Liver (tissue), 3 donors: ENCODE results near the gene AJM1.

Source experiments
- EGR1 ChIP-seq, 2 donors: IDR thresholded peaks; 2 replicates each; pipeline ENCODE4 v1.6.1; 2016 to 2018; ENCODE audit warnings: antibody characterized with exemption in 2 of 2, low read depth in 2 of 2
- JUND ChIP-seq, 2 donors: IDR thresholded peaks; 2 replicates each; pipeline ENCODE4 v1.6.1; 2016; ENCODE audit warnings: antibody characterized with exemption in 2 of 2
- YY1 ChIP-seq: IDR thresholded peaks from 2 replicates; pipeline ENCODE4 v1.6.1; 2016; ENCODE audit warnings: antibody characterized with exemption, mild to moderate bottlenecking
- TF ChIP-seq, protein P1 (sequence below): fragments of 150-350 bp; IDR thresholded peaks from 2 replicates; pipeline ENCODE4 v1.5.1; 2017; ENCODE audit warnings: improper control_type of control experiment, low read depth, low read length; ENCODE audit not compliant: missing input control
- TF ChIP-seq, protein P2 (sequence below): IDR thresholded peaks from 2 replicates; pipeline ENCODE4 v1.6.1; 2016; ENCODE audit warnings: antibody characterized with exemption
- donor health status: healthy.
- donor health status: healthy.

DNA sequence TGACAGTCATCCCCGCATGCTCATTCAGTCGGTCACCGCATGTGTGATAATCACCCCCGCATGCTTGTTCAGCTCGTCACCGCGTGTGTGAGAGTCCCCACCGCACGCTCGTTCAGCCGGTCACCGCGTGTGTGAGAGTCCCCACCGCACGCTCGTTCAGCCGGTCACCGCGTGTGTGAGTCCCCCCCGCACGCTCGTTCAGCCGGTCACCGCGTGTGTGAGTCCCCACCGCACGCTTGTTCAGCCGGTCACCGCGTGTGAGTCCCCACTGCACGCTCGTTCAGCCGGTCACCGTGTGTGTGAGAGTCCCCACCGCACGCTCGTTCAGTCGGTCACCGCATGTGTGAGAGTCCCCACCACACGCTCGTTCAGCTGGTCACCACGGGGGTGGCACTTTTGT is 47.6 kb downstream of the AJM1 start:
- no peak for TF ChIP-seq JUND (IDR thresholded peaks at IDR 0.05)
- TF ChIP-seq, protein P1, sequence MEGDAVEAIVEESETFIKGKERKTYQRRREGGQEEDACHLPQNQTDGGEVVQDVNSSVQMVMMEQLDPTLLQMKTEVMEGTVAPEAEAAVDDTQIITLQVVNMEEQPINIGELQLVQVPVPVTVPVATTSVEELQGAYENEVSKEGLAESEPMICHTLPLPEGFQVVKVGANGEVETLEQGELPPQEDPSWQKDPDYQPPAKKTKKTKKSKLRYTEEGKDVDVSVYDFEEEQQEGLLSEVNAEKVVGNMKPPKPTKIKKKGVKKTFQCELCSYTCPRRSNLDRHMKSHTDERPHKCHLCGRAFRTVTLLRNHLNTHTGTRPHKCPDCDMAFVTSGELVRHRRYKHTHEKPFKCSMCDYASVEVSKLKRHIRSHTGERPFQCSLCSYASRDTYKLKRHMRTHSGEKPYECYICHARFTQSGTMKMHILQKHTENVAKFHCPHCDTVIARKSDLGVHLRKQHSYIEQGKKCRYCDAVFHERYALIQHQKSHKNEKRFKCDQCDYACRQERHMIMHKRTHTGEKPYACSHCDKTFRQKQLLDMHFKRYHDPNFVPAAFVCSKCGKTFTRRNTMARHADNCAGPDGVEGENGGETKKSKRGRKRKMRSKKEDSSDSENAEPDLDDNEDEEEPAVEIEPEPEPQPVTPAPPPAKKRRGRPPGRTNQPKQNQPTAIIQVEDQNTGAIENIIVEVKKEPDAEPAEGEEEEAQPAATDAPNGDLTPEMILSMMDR, result no peak
- no peak for TF ChIP-seq EGR1 (IDR thresholded peaks at IDR 0.05; ENCODE audit: low read depth in 2 of 2)
- no peak for TF ChIP-seq YY1
- TF ChIP-seq, protein P2, sequence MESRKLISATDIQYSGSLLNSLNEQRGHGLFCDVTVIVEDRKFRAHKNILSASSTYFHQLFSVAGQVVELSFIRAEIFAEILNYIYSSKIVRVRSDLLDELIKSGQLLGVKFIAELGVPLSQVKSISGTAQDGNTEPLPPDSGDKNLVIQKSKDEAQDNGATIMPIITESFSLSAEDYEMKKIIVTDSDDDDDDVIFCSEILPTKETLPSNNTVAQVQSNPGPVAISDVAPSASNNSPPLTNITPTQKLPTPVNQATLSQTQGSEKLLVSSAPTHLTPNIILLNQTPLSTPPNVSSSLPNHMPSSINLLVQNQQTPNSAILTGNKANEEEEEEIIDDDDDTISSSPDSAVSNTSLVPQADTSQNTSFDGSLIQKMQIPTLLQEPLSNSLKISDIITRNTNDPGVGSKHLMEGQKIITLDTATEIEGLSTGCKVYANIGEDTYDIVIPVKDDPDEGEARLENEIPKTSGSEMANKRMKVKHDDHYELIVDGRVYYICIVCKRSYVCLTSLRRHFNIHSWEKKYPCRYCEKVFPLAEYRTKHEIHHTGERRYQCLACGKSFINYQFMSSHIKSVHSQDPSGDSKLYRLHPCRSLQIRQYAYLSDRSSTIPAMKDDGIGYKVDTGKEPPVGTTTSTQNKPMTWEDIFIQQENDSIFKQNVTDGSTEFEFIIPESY, result no peak
